K562 (cell line): Measurements from ENCODE around the gene FARP2. TPM values are rescaled to one million over a fixed set of nuclear protein-coding genes. Genes with fewer than 3 reads are reported as not detected.

Experiments
- ATAC-seq: fragments of 200-7000 bp; cut with Tn5 transposase; 3 replicates; pipeline ENCODE4 v1.9.1; 2020; ENCODE audit warnings: moderate library complexity
- BruUV-seq: library from RNA; stranded (reverse); fragments of 400-500 nt; replicated peaks from 2 replicates; lab custom pipeline; 2021; lab: Mats Ljungman, UMichigan
- CTCF ChIA-PET: fragments of 300-600 bp; formaldehyde crosslinking; extraction: SDS; loops from one replicate; lab custom pipeline; 2021; ENCODE audit warnings: low intra/inter-chr PET ratio; lab: Yijun Ruan, JAX
- POLR2A ChIA-PET: fragments of 300-600, 350-650 bp; sonication (Branson Sonifier 250); formaldehyde crosslinking; extraction: SDS; loops from one replicate; lab custom pipeline; 2021; ENCODE audit warnings: antibody characterized with exemption, inconsistent platforms; lab: Yijun Ruan, JAX
- DNase-seq, 4 experiments: peaks; one replicate each; pipeline versions ENCODE4 v3.0.0 to v3.0.0-alpha.2; 2011 to 2018; ENCODE audit warnings: low spot score in 3 of 4, mixed read lengths in 3 of 4; ENCODE audit errors: extremely low read depth in 1 of 4
- FAIRE-seq: peaks from 2 replicates; lab custom pipeline; 2011; peaks lifted over from hg19 to GRCh38; lab: Jason Lieb, UNC
- H2AFZ ChIP-seq: 2 replicates; pipeline ENCODE4 v1.6.0; 2011; ENCODE audit warnings: low read depth, low read length, control low read depth, inconsistent platforms
- H3K27ac ChIP-seq: fragments of 200-600 bp; 3 replicates; pipeline ENCODE4 v1.8.0; 2011; ENCODE audit warnings: low read depth, mild to moderate bottlenecking, control low read depth, inconsistent platforms, low read length, moderate library complexity, mixed read lengths; ENCODE audit errors: extremely low read depth
- H3K27me3 ChIP-seq, 2 experiments: fragments of 300-600 bp in 1 of 2; 2 replicates in 1 of 2; 3 replicates in 1 of 2; pipeline versions ENCODE4 v1.6.0 to v1.8.0; 2011; ENCODE audit warnings: inconsistent platforms in 2 of 2, low read length in 2 of 2, mild to moderate bottlenecking in 1 of 2, mixed read lengths in 1 of 2, moderate library complexity in 1 of 2; ENCODE audit not compliant: control insufficient read depth in 2 of 2, insufficient read depth in 2 of 2
- H3K36me3 ChIP-seq: fragments of 300-600 bp; 3 replicates; pipeline ENCODE4 v1.8.0; 2011; ENCODE audit warnings: mild to moderate bottlenecking, low read length, inconsistent platforms; ENCODE audit not compliant: control insufficient read depth, insufficient read depth
- H3K4me1 ChIP-seq, 2 experiments: fragments of 200-600 bp in 1 of 2; replicated peaks in 1 of 2; 2 replicates in 1 of 2; 3 replicates in 1 of 2; pipeline versions ENCODE4 v1.5.1 to v1.8.0; 2011; ENCODE audit warnings: inconsistent platforms in 2 of 2, low read length in 2 of 2, mild to moderate bottlenecking in 1 of 2, mixed read lengths in 1 of 2, moderate library complexity in 1 of 2; ENCODE audit not compliant: control insufficient read depth in 2 of 2, insufficient read depth in 2 of 2
- H3K4me2 ChIP-seq: 2 replicates; pipeline ENCODE4 v1.6.1; 2011; ENCODE audit warnings: low read length, control low read depth, inconsistent platforms, mixed read lengths; ENCODE audit not compliant: insufficient read depth
- H3K4me3 ChIP-seq: fragments of 200-600 bp; sonication (generic), shearing (Covaris generic); 2 replicates; pipeline ENCODE4 v1.5.1; 2016; ENCODE audit warnings: control low read depth, inconsistent platforms
- H3K79me2 ChIP-seq: fragments of 200-600 bp; 3 replicates; pipeline ENCODE4 v1.8.0; 2011; ENCODE audit warnings: low read length, inconsistent platforms; ENCODE audit not compliant: control insufficient read depth, insufficient read depth
- H3K9ac ChIP-seq, 2 experiments: 2 replicates each; pipeline versions ENCODE4 v1.6.0 to v1.6.1; 2011; ENCODE audit warnings: low read depth in 2 of 2, low read length in 2 of 2, control low read depth in 1 of 2, inconsistent platforms in 1 of 2, mild to moderate bottlenecking in 1 of 2, mixed read lengths in 1 of 2; ENCODE audit not compliant: insufficient read depth in 1 of 2
- H3K9me1 ChIP-seq: one replicate; pipeline ENCODE4 v1.6.0; 2011; ENCODE audit warnings: inconsistent platforms, mild to moderate bottlenecking, low read length, moderate library complexity; ENCODE audit not compliant: control insufficient read depth, insufficient read depth
- H3K9me3 ChIP-seq: replicated peaks from 2 replicates; pipeline ENCODE4 v1.5.1; 2011; ENCODE audit warnings: low read depth, low read length, inconsistent platforms; ENCODE audit not compliant: control insufficient read depth, insufficient read depth
- H4K20me1 ChIP-seq: replicated peaks from 2 replicates; pipeline ENCODE4 v1.6.1; 2011; ENCODE audit warnings: low read length, inconsistent platforms, mixed read lengths; ENCODE audit not compliant: control insufficient read depth, insufficient read depth
- CEBPG ChIP-seq, 3 experiments: fragments of 200-800 bp in 1 of 3; sonication (Bioruptor generic) in 1 of 3; sonication (generic) in 1 of 3; formaldehyde crosslinking in 1 of 3; IDR thresholded peaks in 2 of 3; conservative IDR thresholded peaks in 1 of 3; 2 replicates each; pipeline versions ENCODE4 v1.6.1 to v1.8.0; 2016 to 2022; ENCODE audit warnings: missing compliant biosample characterization in 2 of 3, missing genetic modification characterization in 2 of 3, mild to moderate bottlenecking in 1 of 3, missing genetic modification reagents in 1 of 3
- SAP30 ChIP-seq: fragments of 200-600 bp; sonication (generic); IDR thresholded peaks from 2 replicates; pipeline ENCODE4 v1.6.1; 2012; ENCODE audit warnings: borderline replicate concordance, low read depth, mild to moderate bottlenecking, moderate library complexity, low read length, control low read depth, inconsistent platforms; ENCODE audit not compliant: insufficient read depth, poor library complexity, severe bottlenecking
- TAL1 ChIP-seq: fragments of 450-650 bp; IDR thresholded peaks from 2 replicates; pipeline ENCODE4 v1.6.1; 2016; ENCODE audit warnings: mild to moderate bottlenecking
- ZNF347 ChIP-seq: fragments of 450-650 bp; formaldehyde crosslinking; IDR thresholded peaks from 2 replicates; pipeline ENCODE4 v1.4.0; 2020; ENCODE audit warnings: low read depth, mild to moderate bottlenecking, moderate library complexity
- WGBS: fragments of 100-300 bp; shearing (Covaris generic); methylation state at CpG from one replicate; pipeline ENCODE4 v1.1.6; 2016; ENCODE audit warnings: low coverage, mixed read lengths; ENCODE audit not compliant: insufficient coverage; ENCODE audit errors: missing lambda C conversion rate; 5-methylcytosine and 5-hydroxymethylcytosine counted together
- in situ Hi-C: fragments of 300-500 bp; cut with MboI; formaldehyde crosslinking; loops from 4 replicates; pipeline ENCODE4 v1.15.0; 2018; ENCODE audit warnings: inconsistent platforms, mixed read lengths
- intact Hi-C: fragments of 100-400 bp; cut with micrococcal nuclease; formaldehyde crosslinking; loops from 2 replicates; pipeline ENCODE4 v1.14.2; 2022
- polyA plus RNA-seq, 8 experiments: library from polyadenylated mRNA; depleted of rRNA in 4 of 8; stranded (reverse) in 5 of 8; unstranded in 3 of 8; fragments of >200 nt; fragmentation: Nextera tagmentation in 2 of 8; fragmentation: Illumina TruSeq in 1 of 8; extraction: Ambion mirVana in 2 of 8; extraction: Trizol in 1 of 8; gene quantifications; 2 replicates each; pipeline versions ENCODE4 v1.2.1 to v1.2.3, GENCODE V29; 2011 to 2014; ENCODE audit warnings: inconsistent platforms in 1 of 8, missing spikeins in 1 of 8
- total RNA-seq, 7 experiments: library from RNA; depleted of rRNA in 6 of 7; stranded (reverse); fragments of >200 nt in 6 of 7; fragmentation: Illumina TruSeq in 2 of 7; extraction: Trizol in 2 of 7; gene quantifications; 2 replicates each; pipeline versions ENCODE4 v1.2.1 to v1.2.3, GENCODE V29; 2011 to 2021; ENCODE audit warnings: low replicate concordance in 1 of 7
- TF ChIP-seq, protein P1 (sequence below): fragments of 250-450 bp; sonication (Bioruptor Pico); IDR thresholded peaks from 2 replicates; pipeline ENCODE4 v1.4.0; 2020; ENCODE audit warnings: borderline replicate concordance
- TF ChIP-seq, protein P2 (sequence below): fragments of 250-450 bp; sonication (Bioruptor Pico); IDR thresholded peaks from 2 replicates; pipeline ENCODE4 v1.5.0; 2022; ENCODE audit warnings: mild to moderate bottlenecking

Gene FARP2
- total and polyA plus RNA-seq, 9 of the 15 experiments (the other 6 are each of a cell fraction or from before 2014, with no cell fraction given), result 4.1 to 38.1 (median 21.1) TPM

- Histone ChIP-seq H3K27ac (no peak overlapping the region), H3K4me2 (no peak overlapping the region), H3K9ac (no peak overlapping the region), H2AFZ (no peak overlapping the region), H3K4me1 (no peaks in the 10 kb centered on the region), H3K27me3 (no peaks in the 10 kb centered on the region), H3K9me1 (no peaks in the 10 kb centered on the region), H4K20me1 (no peaks in the 10 kb centered on the region), H3K9me3 (no peaks in the 10 kb centered on the region), H3K79me2 (no peaks in the 10 kb centered on the region), H3K36me3 (peaks cover 26% of the 10 kb centered on the region; the same call in 1 of the 3 replicates), H3K4me3 (no peak overlapping the region)
- in situ Hi-C loops, result no loop called here
- TF ChIP-seq, protein P1, sequence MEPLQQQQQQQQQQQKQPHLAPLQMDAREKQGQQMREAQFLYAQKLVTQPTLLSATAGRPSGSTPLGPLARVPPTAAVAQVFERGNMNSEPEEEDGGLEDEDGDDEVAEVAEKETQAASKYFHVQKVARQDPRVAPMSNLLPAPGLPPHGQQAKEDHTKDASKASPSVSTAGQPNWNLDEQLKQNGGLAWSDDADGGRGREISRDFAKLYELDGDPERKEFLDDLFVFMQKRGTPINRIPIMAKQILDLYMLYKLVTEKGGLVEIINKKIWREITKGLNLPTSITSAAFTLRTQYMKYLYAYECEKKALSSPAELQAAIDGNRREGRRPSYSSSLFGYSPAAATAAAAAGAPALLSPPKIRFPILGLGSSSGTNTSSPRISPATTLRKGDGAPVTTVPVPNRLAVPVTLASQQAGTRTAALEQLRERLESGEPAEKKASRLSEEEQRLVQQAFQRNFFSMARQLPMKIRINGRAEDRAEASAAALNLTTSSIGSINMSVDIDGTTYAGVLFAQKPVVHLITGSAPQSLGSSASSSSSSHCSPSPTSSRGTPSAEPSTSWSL (CRISPR knock-in tag), result no peak
- no peak for TF ChIP-seq TAL1
- TF ChIP-seq, protein P2, sequence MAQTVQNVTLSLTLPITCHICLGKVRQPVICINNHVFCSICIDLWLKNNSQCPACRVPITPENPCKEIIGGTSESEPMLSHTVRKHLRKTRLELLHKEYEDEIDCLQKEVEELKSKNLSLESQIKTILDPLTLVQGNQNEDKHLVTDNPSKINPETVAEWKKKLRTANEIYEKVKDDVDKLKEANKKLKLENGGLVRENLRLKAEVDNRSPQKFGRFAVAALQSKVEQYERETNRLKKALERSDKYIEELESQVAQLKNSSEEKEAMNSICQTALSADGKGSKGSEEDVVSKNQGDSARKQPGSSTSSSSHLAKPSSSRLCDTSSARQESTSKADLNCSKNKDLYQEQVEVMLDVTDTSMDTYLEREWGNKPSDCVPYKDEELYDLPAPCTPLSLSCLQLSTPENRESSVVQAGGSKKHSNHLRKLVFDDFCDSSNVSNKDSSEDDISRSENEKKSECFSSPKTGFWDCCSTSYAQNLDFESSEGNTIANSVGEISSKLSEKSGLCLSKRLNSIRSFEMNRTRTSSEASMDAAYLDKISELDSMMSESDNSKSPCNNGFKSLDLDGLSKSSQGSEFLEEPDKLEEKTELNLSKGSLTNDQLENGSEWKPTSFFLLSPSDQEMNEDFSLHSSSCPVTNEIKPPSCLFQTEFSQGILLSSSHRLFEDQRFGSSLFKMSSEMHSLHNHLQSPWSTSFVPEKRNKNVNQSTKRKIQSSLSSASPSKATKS (CRISPR knock-in tag), result no peak
- TF ChIP-seq SAP30, result no peak
- TF ChIP-seq CEBPG (CRISPR knock-in tag; IDR thresholded peaks at IDR 0.05), result no peak
- no peak for TF ChIP-seq CEBPG (tag; conservative IDR thresholded peaks at IDR 0.05 in 1 of 2, IDR thresholded peaks at IDR 0.05 in 1 of 2)
- TF ChIP-seq ZNF347 (CRISPR knock-in tag), result no peak
- no peak for DNase-seq
- ChIA-PET POLR2A (no interaction called here), CTCF (no interaction called here)
- intact Hi-C loops, result no loop called here
- BruUV-seq, result no TSS peak
- no peak for FAIRE-seq
- WGBS, result 94% methylated on average over 3 of the region's 3 CpGs
- ATAC-seq, result no peak
Observed at GRCh38 chr2:241425368-241425767, 69.3 kb downstream of the FARP2 start.
